B cell (primary cell): ENCODE results near the gene BTBD10. TPM values are rescaled to one million over a fixed set of nuclear protein-coding genes. Genes with fewer than 3 reads are reported as not detected.

Experiments
- ATAC-seq: fragments of 200-7000 bp; cut with Tn5 transposase; one replicate; pipeline ENCODE4 v1.10.0; 2021; ENCODE audit warnings: low read depth, mild to moderate bottlenecking, moderate number of reproducible peaks, moderate library complexity
- CTCF ChIA-PET: fragments of 350-600 bp; sonication (Branson Sonifier 250); formaldehyde crosslinking; loops from one replicate; lab custom pipeline; 2021; ENCODE audit warnings: antibody characterized with exemption, inconsistent platforms; lab: Charles Lee
- POLR2A ChIA-PET: fragments of 350-600 bp; sonication (Branson Sonifier 250); formaldehyde crosslinking; loops from one replicate; lab custom pipeline; 2021; ENCODE audit warnings: antibody characterized with exemption; lab: Charles Lee
- DNase-seq: peaks from one replicate; pipeline ENCODE4 v3.0.0; 2013
- H2AFZ ChIP-seq: 2 replicates; pipeline ENCODE4 v1.6.1; 2012; ENCODE audit warnings: mild to moderate bottlenecking, low read depth, low read length; ENCODE audit not compliant: insufficient read depth, poor library complexity, severe bottlenecking
- H3K27ac ChIP-seq, 2 donors: 1 replicate in 1 of 2; 2 replicates in 1 of 2; pipeline ENCODE4 v1.5.1; 2012 to 2013; ENCODE audit warnings: low read length in 2 of 2, mild to moderate bottlenecking in 2 of 2, moderate library complexity in 1 of 2
- H3K27me3 ChIP-seq, 4 experiments: fragments of 200-600 bp in 1 of 4; sonication (generic) in 1 of 4; replicated peaks in 1 of 4; 1 replicate in 2 of 4; 2 replicates in 2 of 4; pipeline versions ENCODE4 v1.6.1 to v1.7.0; 2013 to 2016; ENCODE audit warnings: low read length in 3 of 4, mild to moderate bottlenecking in 2 of 4, mixed read lengths in 1 of 4, moderate library complexity in 1 of 4; ENCODE audit not compliant: insufficient read depth in 4 of 4, control insufficient read depth in 3 of 4; ENCODE audit errors: control extremely low read depth in 1 of 4
- H3K36me3 ChIP-seq, 2 experiments: replicated peaks in 1 of 2; 1 replicate in 1 of 2; 2 replicates in 1 of 2; pipeline versions ENCODE4 v1.6.1 to v1.7.1; 2013; ENCODE audit warnings: low read length in 1 of 2; ENCODE audit not compliant: insufficient read depth in 2 of 2, control insufficient read depth in 1 of 2; ENCODE audit errors: control extremely low read depth in 1 of 2, extremely low read depth in 1 of 2
- H3K4me1 ChIP-seq, 2 donors: fragments of 200-600 bp in 1 of 2; sonication (generic) in 1 of 2; 1 replicate in 1 of 2; 2 replicates in 1 of 2; pipeline versions ENCODE4 v1.5.1 to v1.6.1; 2013 to 2017; ENCODE audit warnings: low read length in 2 of 2; ENCODE audit not compliant: control insufficient read depth in 2 of 2, insufficient read depth in 2 of 2
- H3K4me2 ChIP-seq: replicated peaks from 2 replicates; pipeline ENCODE3; 2012; ENCODE audit warnings: mild to moderate bottlenecking, low read depth, low read length; ENCODE audit not compliant: poor library complexity, severe bottlenecking
- H3K4me3 ChIP-seq, 5 experiments: fragments of 200-600 bp in 1 of 5; sonication (generic) in 1 of 5; 1 replicate in 3 of 5; 2 replicates in 2 of 5; pipeline versions ENCODE4 v1.5.1 to v1.7.0; 2011 to 2016; ENCODE audit warnings: low read length in 4 of 5, mild to moderate bottlenecking in 4 of 5, low read depth in 2 of 5, control low read depth in 1 of 5, moderate library complexity in 1 of 5; ENCODE audit not compliant: insufficient read depth in 1 of 5; ENCODE audit errors: control extremely low read depth in 1 of 5, extremely low read depth in 1 of 5
- H3K79me2 ChIP-seq: fragments of 200-600 bp; sonication (generic); one replicate; pipeline ENCODE4 v1.6.0; 2016; ENCODE audit warnings: low read length; ENCODE audit not compliant: control insufficient read depth, insufficient read depth
- H3K9ac ChIP-seq: fragments of 200-600 bp; sonication (generic); 2 replicates; pipeline ENCODE4 v1.6.1; 2017; ENCODE audit warnings: mild to moderate bottlenecking, low read length, moderate library complexity
- H3K9me3 ChIP-seq, 3 donors: one replicate each; pipeline versions ENCODE4 v1.6.1 to v1.7.1; 2013; ENCODE audit warnings: low read length in 2 of 3; ENCODE audit not compliant: control insufficient read depth in 2 of 3, insufficient read depth in 1 of 3; ENCODE audit errors: control extremely low read depth in 1 of 3
- H4K20me1 ChIP-seq: 2 replicates; pipeline ENCODE4 v1.6.0; 2012; ENCODE audit warnings: mild to moderate bottlenecking, low read length; ENCODE audit not compliant: insufficient read depth, control insufficient read depth, poor library complexity, severe bottlenecking
- H3K27ac Mint-ChIP-seq: one replicate; pipeline ENCODE4 v1.8.0; 2021; ENCODE audit warnings: mixed read lengths
- H3K27me3 Mint-ChIP-seq: one replicate; pipeline ENCODE4 v1.8.0; 2021; ENCODE audit warnings: mixed read lengths
- H3K4me1 Mint-ChIP-seq: one replicate; pipeline ENCODE4 v1.8.0; 2021; ENCODE audit warnings: mixed read lengths
- H3K4me3 Mint-ChIP-seq: one replicate; pipeline ENCODE4 v1.8.0; 2021; ENCODE audit warnings: mixed read lengths
- H3K9me3 Mint-ChIP-seq: one replicate; pipeline ENCODE4 v1.8.0; 2022; ENCODE audit warnings: mixed read lengths; ENCODE audit not compliant: insufficient read depth
- EZH2 ChIP-seq: IDR thresholded peaks from 2 replicates; pipeline ENCODE4 v1.6.1; 2012; ENCODE audit warnings: borderline replicate concordance, low read depth, mild to moderate bottlenecking, moderate library complexity, low read length; ENCODE audit not compliant: insufficient read depth, poor library complexity, severe bottlenecking
- WGBS: methylation state at CpG from one replicate; pipeline ENCODE4 v1.1.5; 2013; ENCODE audit warnings: missing lambda C conversion rate; ENCODE audit not compliant: insufficient coverage; 5-methylcytosine and 5-hydroxymethylcytosine counted together
- intact Hi-C: fragments of 100-400 bp; cut with micrococcal nuclease; formaldehyde crosslinking; loops from one replicate; pipeline ENCODE4 v1.10.0; 2022
- polyA plus RNA-seq: library from polyadenylated mRNA; depleted of rRNA; stranded (reverse); fragments of >200 nt; gene quantifications from 2 replicates; pipeline ENCODE4 v1.2.3, GENCODE V29; 2012
- total RNA-seq, 2 donors: library from RNA; stranded (reverse); fragments of 120-200 nt in 1 of 2; gene quantifications; 1 replicate in 1 of 2; 2 replicates in 1 of 2; pipeline versions ENCODE4 v1.2.3 to v1.2.4, GENCODE V29; 2013 to 2022
- TF ChIP-seq, protein P1 (sequence below): fragments of 200-600 bp; IDR thresholded peaks from one replicate; pipeline ENCODE4 v1.8.0; 2022; ENCODE audit warnings: antibody characterized with exemption, mild to moderate bottlenecking

The BTBD10 gene
- total and polyA plus RNA-seq, 2 donors (not counting 1 experiment from before 2014, with no cell fraction given) = 8.2 to 19.6 TPM

DNA sequence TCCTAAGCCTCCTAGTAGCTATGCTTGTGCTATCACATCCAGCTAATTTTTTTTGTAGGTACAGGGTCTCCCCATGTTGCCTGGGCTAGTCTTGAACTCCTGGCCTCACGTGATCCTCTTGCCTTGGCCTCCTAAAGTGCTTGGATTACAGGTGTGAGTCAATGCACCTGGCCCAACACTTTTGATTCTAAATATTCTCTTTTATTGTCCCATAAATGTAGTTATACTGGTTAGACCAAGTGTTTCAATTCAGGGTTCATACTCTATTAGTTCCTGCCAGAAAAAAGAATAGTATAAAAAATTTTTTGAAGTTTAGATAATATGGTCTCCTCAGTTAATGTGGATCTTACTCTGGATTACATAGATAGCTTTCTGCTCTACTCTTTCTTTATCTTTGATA is 39.5 kb upstream of the BTBD10 start:
- Histone ChIP-seq H3K9me3 (no peaks in the 10 kb centered on the region), H4K20me1 (no peaks in the 10 kb centered on the region), H3K4me3 (no peak overlapping the region), H3K4me1 (no peaks in the 10 kb centered on the region), H3K36me3 (no peaks in the 10 kb centered on the region), H3K27ac (no peak overlapping the region), H3K79me2 (no peaks in the 10 kb centered on the region), H3K27me3 (peaks cover 0 to 8% (median 2%) of the 10 kb centered on the region in 4 experiments), H3K9ac (no peak overlapping the region), H2AFZ (no peak overlapping the region), H3K4me2 (no peak overlapping the region)
- ChIA-PET POLR2A (no interaction called here), CTCF (no interaction called here)
- H3K9me3 Mint-ChIP-seq = no peaks in the 10 kb centered on the region
- H3K27ac Mint-ChIP-seq = no peak overlapping the region
- no peaks in the 10 kb centered on the region for H3K4me1 Mint-ChIP-seq
- intact Hi-C loops = no loop called here
- TF ChIP-seq, protein P1, sequence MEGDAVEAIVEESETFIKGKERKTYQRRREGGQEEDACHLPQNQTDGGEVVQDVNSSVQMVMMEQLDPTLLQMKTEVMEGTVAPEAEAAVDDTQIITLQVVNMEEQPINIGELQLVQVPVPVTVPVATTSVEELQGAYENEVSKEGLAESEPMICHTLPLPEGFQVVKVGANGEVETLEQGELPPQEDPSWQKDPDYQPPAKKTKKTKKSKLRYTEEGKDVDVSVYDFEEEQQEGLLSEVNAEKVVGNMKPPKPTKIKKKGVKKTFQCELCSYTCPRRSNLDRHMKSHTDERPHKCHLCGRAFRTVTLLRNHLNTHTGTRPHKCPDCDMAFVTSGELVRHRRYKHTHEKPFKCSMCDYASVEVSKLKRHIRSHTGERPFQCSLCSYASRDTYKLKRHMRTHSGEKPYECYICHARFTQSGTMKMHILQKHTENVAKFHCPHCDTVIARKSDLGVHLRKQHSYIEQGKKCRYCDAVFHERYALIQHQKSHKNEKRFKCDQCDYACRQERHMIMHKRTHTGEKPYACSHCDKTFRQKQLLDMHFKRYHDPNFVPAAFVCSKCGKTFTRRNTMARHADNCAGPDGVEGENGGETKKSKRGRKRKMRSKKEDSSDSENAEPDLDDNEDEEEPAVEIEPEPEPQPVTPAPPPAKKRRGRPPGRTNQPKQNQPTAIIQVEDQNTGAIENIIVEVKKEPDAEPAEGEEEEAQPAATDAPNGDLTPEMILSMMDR = no peak
- no peak overlapping the region for H3K4me3 Mint-ChIP-seq
- no peak for DNase-seq
- no peak for ATAC-seq
- H3K27me3 Mint-ChIP-seq = peaks cover 30% of the 10 kb centered on the region
- no CpG with 5 or more reads among the region's 1 CpG for WGBS

DNA sequence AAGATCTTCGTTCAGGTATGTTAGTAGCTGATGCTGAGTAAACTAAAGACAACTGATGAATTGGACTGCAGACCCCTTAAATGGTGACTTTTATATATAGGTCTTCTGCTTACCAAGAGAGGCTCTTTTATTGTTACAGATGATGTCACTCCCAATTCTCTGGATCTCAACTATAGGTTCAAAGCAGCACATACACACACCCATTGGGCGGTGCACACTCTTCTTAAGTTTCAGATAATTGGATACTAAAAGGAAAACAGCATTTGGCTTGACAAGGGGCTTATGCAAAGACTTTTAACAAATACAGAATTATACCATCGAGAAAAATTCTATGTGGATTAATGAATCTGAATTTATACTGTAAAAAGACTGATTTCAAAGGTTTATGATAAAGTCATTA is 32.9 kb upstream of the BTBD10 start, which contains the start of gene PTH:
Gene PTH (minus strand): TSS at position 69 of the 400 bp plus-strand sequence. CDS start 3,142 bp downstream, outside the sequence.
- CTCF ChIA-PET = no interaction called here
- Mint-ChIP-seq H3K27ac (no peak within 1 kb of the TSS), H3K4me3 (no peak within 1 kb of the TSS), H3K27me3 (peaks cover 26% of the 10 kb centered on the region), H3K4me1 (no peaks in the 10 kb centered on the region), H3K9me3 (no peaks in the 10 kb centered on the region)
- Histone ChIP-seq H3K27ac (no peak within 1 kb of the TSS), H3K79me2 (no peaks in the 10 kb centered on the region), H3K4me1 (no peaks in the 10 kb centered on the region), H3K9ac (no peak within 1 kb of the TSS), H3K4me2 (no peak within 1 kb of the TSS), H3K27me3 (peaks cover 0 to 9% (median 4%) of the 10 kb centered on the region in 4 experiments), H3K36me3 (no peaks in the 10 kb centered on the region), H3K9me3 (no peaks in the 10 kb centered on the region), H3K4me3 (no peak within 1 kb of the TSS), H4K20me1 (no peaks in the 10 kb centered on the region), H2AFZ (no peak within 1 kb of the TSS)
- POLR2A ChIA-PET = no interaction called here
- TF ChIP-seq, protein P1 = no peak
- TF ChIP-seq EZH2 = no peak
- intact Hi-C loops = no loop called here
- WGBS = no CpG with 5 or more reads among the region's 3 CpGs
- ATAC-seq (no peak), DNase-seq (no peak)
